KBM-7 (cell line): ENCODE results near the gene IL1RAPL1.

Source experiments
- DNase-seq: peaks from one replicate; pipeline ENCODE4 v3.0.0-alpha.2; 2015
- in situ Hi-C: fragments of 300-500 bp; cut with MboI; formaldehyde crosslinking; loops from 2 replicates; pipeline ENCODE4 v1.14.3; 2020; ENCODE audit warnings: low sequenced_read_pairs, low pct_unique_long_range_greater_than_20kb, mixed read lengths

The IL1RAPL1 gene

DNA sequence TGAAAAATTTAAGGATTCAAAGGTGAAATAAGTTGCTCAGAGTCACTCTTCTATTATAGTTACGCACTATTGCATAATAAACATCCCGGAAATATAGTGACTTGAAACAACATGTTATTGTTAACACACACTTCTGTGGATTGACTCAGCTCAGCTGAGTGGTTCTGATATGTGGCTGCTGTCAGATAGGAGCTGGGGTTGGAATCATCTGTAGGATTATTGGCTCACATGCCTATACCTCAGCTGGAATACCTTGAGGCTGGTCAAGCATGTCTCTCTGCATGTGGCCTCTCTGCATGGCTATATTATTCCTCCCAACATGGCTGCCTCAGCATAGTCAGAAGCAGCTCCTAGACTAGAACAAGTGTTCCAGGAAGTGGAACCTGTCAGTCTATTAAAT, 1141.4 kb downstream of the IL1RAPL1 start:
- DNase-seq, result no peak
- in situ Hi-C loops, result no loop called here

DNA sequence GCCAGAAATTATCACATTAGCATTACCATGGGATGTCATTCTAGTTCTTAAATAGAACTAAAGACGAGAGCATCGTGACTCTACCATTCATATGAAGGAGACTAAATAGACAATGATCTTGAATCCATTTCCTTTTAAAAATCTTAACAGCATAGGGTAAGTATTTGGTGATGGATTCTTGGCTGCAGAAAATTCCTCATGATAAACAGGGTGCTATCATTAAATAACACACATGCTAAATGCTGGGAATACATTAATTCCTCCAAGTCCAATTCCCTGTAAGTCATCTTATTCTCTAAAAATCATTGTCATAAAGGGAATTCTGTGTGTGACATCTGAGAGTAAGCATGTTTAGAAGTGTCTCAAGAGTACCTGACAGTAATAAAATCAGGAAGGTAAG, 1157.7 kb downstream of the IL1RAPL1 start:
- in situ Hi-C loops, result no loop called here
- no peak for DNase-seq

DNA sequence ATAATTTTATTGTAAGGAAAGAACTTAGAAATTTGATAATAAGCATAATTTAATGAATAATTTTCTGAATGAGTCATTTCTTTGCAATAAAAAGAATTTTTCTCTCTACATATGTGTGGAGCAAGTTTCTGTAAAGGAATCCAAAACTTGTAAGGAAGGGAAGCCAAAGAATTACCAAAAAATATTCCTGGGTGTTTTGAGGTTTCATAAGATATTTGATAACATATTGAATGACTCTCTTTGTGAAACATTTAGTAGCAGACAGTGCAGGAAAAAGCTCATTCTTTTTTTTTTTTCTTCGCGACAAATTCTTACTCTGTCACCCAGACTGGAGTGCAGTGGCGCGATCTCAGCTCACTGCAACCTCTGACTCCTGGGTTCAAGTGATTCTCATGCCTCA, 1159.1 kb downstream of the IL1RAPL1 start:
- in situ Hi-C loops, result no loop called here
- no peak for DNase-seq

DNA sequence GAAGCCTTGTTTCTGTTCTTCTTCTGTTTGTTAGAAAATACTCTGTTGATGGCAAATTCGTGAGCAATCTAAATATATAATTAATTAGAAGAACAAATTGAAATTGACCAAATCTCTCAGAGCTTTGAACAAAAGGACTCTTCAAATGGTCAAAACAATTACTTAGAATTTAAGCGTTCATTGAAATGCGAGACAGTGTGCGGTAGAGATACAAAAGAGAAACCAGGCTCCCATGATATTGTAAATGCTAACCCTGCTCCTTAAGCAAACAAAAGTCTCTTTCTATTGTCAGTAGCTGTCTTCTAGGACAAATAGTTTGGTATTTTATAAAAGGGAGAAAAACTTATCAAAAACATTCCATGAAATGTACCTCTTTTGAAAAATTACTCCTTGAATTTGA, 1174.8 kb downstream of the IL1RAPL1 start:
- no peak for DNase-seq
- in situ Hi-C loops, result no loop called here

DNA sequence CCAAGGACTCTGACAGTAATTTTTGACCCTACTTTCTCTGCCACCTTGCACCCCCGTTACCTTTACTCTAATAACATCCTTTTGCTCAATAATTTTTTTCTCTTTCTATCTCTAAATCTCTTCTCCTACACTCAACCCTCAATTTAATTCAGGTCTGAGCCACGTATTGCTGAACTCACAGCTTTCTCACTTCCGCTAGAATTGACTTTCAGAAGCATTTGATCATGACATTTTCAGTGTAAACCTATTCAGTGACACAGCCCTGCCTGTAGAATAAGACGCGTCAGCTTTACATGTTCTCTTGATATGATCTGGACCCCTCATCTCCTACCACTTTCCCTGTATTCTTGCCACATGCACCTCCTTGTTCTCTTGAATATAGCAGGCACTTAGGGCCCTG, 1188.6 kb downstream of the IL1RAPL1 start:
- no peak for DNase-seq
- in situ Hi-C loops, result no loop called here

DNA sequence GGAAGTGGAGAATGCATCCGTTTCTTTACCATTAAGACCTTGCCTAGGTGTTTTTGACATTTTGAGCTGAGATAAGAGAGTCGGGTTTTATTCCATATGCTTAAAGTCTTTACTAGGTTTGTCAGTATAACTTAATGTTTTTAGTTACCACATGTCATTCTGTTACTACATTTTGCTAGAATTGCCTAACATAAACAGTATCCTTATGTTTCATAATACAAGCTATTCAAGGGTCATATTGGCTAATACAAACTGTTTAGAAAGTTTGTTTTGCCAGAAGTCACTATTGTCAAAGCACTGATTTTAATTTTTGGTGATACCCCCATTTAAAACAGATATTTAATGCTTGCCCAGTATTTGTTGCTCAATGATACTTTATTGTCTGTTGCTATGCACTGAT, 1200.4 kb downstream of the IL1RAPL1 start:
- no peak for DNase-seq
- in situ Hi-C loops, result no loop called here

DNA sequence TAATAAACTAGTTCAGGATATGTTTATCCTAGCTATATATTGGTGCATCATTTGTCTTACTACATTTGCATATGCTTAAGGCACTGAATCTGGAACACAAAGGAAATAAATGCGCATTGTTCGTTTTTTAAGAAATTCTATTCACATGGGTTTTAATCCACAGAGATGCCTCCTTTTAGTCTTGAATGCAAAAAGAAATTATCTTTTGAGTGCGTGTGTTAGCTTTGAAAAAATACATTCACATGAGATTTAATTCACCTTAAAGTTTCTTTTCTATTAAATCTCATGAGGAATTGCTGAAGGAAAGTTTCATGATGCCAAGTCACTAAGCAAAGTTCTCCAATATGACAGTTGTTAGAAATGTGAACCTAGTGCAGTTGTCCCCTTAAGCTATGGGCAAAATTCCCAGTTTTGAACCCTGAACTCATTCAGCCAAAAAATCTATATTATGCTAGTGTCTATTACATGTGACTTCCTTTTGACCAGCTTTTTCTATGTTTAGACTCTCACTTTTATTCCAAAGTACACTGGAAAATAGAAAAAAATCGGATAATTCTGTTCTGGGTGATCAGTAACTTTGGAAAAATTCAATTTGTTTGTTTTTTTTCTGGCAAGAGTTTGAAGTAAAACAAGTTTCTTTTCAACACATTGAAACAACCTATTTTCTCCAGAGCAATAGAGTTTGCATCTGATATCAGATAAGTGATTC, 1201.9 kb downstream of the IL1RAPL1 start:
- in situ Hi-C loops, result no loop called here
- no peak for DNase-seq

DNA sequence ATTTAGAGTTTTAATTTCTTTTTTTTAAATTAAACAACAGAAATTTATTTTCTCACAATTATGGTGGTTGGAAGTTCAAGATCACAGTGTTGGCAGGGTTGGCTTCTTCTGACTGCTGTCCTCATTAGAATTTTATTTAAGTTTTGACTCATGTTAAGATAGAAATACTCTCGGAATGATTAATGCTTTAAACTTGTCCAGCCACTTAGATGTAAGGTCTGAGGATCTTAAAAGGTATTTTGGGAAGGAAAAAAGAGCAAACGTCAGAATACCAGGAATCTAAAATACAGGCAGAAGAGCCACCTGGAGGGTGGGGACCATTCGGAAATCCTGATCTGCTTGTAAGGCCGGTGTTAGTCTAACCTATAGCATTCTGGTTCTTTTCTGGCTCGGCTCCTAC, 1205.1 kb downstream of the IL1RAPL1 start:
- DNase-seq, result no peak
- in situ Hi-C loops, result no loop called here

DNA sequence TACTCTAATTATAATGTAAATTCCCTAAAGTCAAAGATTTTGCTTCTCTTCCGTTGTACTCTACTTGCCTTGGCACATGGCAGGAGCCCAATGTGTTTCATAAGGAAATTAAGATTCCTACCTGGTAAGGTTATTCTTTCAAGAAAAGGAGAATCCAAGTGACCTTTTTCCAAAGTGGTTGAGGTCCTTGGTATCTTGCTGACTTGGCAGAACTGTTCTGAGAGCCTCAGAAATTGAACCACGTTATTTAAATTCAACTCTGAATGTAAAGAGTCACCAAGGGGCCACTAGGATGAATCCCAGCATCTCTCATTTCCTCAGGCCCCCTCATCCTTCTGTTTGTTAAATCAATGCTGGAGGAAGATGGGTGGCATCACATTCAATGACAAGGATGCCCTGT, 1209.9 kb downstream of the IL1RAPL1 start:
- in situ Hi-C loops, result no loop called here
- no peak for DNase-seq

DNA sequence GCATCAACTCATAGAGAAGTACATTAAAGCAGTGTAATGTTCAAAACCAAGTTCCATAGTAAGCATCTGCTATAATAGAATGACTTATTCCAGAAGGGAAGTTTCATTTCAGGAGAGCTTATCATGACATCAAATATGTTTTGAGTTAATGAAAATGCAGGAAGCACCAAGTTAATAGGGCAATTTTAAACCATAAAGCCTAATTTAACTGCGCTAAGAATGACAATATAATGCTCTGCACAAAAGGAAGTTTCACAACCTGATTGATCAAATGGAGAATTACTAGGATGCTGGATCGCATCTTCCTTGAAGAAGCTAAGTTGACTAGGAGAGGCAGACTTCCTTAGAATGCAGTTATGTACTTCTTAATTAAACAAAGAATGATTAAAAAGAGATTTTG, 1211.2 kb downstream of the IL1RAPL1 start:
- DNase-seq, result no peak
- in situ Hi-C loops, result no loop called here

DNA sequence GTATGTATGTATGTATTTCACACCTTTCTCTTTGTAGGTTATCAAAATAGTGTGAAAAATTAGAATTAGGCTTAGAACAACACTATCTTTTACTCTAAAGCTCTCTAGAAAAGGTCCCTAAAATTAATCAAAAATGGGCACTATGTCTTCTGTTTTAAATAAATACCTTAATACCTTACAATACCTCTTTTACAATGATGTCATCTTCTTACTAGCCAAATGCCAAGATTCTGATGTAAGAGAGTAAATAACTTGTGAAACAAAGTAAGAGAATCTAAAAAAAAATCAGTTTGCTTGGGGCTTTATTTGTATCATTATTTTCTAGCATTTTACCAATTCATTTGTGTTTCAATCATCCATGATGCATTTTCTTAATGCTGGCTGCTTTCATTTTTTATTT, 1225.9 kb downstream of the IL1RAPL1 start:
- in situ Hi-C loops, result no loop called here
- no peak for DNase-seq

DNA sequence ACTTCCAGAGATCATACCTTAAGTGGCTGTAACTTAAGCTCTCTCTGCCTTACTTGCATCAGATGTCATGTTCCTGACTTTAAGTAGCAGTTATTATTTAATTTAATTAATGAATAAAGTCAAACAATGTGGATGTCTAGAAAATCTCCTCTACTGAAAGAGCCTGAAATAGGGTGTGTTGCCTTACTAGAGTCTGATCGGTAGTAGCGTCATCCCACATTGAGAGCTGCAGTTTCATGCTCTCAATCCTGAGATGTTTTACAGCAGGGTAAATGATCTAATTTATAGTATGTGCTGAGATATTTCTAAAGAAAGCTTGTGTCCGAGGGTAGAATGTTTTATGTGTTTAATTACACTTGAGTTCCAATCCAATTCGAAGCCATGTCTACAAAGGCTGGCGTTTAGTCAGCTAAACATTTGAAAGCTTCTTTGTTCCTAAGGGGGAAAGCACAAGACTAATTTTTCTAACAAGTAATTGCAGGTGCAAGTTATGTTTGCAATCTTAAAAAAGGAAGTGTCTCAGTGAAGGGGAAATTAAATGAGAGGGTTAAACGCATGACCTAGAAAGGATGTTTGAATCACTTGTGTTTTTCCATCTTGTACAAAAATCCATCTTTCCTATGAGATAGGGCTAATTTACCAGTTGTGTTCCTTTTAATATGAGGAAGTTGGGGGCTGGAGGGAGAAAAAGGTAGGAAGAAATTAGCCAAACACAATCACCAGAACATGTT, 1237.1 kb downstream of the IL1RAPL1 start:
- in situ Hi-C loops, result no loop called here
- no peak for DNase-seq

DNA sequence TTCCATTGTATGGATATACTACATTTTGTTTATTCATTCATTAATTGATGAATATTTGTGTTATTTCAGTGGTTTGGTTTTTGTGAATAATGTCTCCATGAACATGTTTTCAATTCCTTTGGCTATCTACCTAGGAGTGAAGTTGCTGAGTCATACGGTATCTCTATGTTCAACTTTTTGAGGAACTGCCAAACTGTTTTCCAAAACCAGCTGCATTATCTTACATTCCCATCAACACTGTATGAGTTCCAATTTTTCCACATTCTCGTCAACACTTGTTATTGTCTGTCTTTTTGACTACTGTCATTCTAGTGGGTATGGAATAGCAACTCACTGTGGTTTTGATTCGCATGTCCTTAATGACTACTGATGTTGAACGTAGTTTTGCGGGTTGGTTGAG, 1239.5 kb downstream of the IL1RAPL1 start:
- in situ Hi-C loops, result no loop called here
- no peak for DNase-seq

DNA sequence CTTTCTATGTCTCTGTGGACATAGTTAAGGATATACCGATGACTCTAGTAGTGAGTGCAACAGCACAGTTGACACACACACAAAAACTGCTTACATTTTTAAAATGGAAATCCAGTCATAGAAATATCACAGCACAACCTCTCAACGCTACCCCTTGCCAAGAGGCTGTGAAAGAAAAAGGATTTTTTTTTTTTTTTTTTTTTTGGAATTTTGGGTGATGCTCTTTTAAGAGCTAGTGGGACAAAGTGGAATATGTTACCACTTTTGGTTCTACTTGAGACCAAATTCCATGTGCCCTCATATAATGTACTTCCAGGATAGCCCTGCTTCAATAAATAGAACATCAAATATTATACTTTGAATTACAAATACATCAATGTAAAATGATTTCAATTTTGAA, 1247.1 kb downstream of the IL1RAPL1 start:
- in situ Hi-C loops, result no loop called here
- no peak for DNase-seq

DNA sequence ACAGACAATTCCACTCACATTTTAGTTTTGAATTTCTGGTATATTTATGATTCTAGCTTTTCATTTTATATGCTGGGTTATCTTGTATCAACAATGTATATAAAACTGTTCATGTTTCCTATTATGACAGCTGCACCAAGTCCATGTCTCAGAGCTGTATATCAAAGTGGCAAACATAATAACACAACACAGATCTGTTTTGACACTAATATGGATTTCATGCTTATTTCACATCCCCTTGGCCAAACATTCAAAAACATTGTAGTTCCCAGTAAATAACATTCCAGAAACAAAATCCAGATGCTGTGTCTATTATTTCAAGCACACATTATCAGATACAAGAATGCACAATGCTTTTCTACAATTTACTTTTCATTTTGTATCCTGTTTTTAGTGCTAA, 1247.5 kb downstream of the IL1RAPL1 start:
- in situ Hi-C loops, result no loop called here
- DNase-seq, result no peak

DNA sequence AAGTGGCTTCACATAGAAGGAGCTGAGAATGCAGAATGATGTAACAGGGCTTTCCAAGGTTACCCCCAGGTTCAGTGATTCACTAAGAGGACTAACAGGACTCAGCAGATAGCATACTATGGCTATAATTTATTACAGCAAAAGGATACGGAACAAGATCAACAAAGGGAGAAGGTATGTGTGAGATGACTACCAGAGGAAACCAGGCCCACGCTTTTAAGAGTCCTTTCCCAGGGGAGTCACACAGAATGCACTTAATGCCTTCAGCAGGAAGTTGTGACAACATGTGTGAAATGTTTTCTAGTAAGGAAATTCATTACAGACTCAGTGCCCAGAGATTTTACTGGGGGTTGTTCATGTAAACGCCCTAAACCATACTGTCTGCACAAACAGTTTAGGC, 1254.5 kb downstream of the IL1RAPL1 start:
- in situ Hi-C loops, result no loop called here
- DNase-seq, result no peak

DNA sequence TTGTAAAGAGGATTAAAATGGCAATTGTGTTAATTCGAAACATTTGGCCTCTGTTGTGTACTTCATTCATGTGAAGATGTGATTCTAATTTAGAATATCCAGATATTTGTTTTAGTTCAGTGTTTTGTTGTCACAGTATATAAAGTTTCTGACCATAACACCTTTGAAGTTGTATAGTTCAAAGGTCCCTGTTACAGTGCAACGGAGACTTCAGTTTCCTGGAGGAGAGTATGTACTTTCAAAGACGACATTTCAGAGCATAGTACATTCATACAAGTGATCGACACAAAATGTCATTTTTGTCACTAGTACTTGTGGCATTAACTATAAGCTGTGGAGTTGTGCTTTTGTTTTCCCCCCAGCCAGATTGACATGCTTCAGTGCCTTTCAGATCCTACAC, 1255.3 kb downstream of the IL1RAPL1 start:
- in situ Hi-C loops, result no loop called here

DNA sequence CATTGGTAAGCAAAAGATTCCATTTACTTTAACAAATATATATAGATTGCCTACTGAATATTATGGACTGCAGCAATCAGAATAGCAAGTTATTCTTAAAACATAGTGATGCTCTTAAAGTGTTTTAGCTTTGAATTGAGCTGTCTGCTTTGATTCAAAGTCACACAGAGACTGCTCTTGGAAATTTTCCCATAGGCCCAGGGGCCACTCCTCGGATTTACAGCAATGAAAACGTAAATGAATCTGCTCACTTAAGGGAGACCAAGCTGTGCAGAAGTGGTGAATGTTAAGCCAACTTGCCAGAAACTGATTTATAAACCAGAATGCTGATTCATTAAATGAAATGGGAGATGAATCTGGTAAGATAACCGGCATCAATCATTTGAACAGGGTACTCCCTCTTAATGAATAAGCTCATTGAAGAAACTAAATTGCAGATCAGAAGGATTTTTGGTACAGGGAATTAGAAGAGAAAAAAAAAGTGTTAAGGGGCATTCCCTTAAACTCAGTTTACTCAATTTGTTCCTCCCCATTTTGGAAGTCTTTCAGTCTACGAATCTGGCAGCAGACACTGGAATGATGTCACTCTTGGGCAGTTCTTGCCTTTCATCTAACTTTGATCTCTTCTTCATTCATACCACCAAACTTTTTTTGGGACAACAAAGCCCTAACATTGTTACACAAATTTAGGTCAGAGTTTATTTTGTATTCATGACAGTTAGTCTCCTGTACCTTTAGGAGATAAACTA, 1264.8 kb downstream of the IL1RAPL1 start:
- no peak for DNase-seq
- in situ Hi-C loops, result no loop called here

More for the DNA sequence above, 1255.3 kb downstream of the IL1RAPL1 start:
- DNase-seq, result no peak

DNA sequence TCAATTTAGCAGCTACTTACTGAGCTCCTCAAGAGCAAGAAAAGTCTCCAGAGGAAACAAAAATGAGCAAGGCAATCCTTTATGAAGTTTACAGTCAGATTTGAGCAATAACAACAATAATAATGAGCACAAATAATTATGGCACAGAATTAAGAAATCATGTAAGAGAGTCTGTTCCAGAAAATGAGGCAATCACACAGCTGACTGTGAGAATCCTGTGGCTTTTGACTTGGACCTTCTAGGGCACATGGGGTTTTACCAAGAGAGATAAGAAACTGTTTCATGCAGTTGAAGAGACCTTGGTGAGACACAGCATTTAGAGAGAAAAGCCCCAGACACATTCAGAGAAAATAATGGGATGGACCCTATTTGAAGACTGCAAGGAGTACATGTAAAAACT, 1265.5 kb downstream of the IL1RAPL1 start:
- in situ Hi-C loops, result no loop called here
- DNase-seq, result no peak

DNA sequence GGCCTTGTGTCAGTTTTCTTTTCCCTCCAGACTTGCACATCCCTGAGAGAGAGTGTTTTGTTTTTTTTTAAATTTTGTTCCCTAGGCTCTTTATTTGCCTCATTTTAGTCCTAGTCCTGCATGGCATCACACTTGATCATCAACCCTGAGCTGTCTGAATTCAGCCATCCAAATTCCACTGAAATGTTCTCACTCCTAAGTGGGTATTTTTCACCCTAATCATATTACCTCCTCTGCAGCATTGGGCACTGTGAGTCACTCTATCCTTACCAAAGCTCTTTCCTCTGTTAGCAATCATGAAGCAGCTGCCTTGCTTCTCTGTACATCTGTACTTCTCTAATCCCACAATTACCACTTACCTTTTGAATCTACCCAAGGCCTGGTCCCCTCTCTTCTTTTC, 1271.5 kb downstream of the IL1RAPL1 start:
- no peak for DNase-seq
- in situ Hi-C loops, result no loop called here
